ENCODE data around the gene KIAA0408. TPM values are rescaled to one million over a fixed set of nuclear protein-coding genes. Genes with fewer than 3 reads are reported as not detected.

The KIAA0408 gene
- total RNA-seq, 2 experiments from 2014 or later, result 0.44 to 0.46 TPM

DNA sequence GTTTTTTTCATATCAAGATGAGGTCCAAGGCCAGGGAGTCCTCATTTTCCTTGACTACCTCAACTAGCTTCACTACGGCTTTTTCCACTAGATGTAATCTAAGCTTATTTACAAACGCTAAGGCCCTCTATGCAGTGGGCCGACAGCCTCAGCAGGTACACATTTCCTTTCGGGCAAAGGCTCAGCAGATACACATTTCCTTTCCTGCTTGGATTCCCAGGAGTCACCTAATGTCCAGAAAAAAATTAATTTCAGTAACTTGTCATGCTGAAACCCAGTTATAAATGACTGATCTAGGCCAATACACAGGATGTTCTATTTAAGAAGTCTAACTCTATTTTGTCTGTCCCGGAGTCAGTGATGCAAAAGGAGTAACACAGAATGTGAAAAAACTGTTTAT is 7.2 kb upstream of the KIAA0408 start:
- H3K4me1 ChIP-seq (ENCODE audit: insufficient read depth, low read length, poor library complexity, severe bottlenecking), result no peaks in the 10 kb centered on the region
- intact Hi-C loops (cut with micrococcal nuclease; ENCODE audit: unreplicated experiment), result loop anchor here (5.0 kb wide), 1 partner anchor 164 kb away; no protein-coding TSS in a partner anchor
- H2AFZ ChIP-seq (ENCODE audit: low read length), result no peak overlapping the region
- TF ChIP-seq EZH2phosphoT487 (IDR thresholded peaks at IDR 0.05; ENCODE audit: borderline replicate concordance, low read depth, low read length), result no peak
- TF ChIP-seq, protein P1, sequence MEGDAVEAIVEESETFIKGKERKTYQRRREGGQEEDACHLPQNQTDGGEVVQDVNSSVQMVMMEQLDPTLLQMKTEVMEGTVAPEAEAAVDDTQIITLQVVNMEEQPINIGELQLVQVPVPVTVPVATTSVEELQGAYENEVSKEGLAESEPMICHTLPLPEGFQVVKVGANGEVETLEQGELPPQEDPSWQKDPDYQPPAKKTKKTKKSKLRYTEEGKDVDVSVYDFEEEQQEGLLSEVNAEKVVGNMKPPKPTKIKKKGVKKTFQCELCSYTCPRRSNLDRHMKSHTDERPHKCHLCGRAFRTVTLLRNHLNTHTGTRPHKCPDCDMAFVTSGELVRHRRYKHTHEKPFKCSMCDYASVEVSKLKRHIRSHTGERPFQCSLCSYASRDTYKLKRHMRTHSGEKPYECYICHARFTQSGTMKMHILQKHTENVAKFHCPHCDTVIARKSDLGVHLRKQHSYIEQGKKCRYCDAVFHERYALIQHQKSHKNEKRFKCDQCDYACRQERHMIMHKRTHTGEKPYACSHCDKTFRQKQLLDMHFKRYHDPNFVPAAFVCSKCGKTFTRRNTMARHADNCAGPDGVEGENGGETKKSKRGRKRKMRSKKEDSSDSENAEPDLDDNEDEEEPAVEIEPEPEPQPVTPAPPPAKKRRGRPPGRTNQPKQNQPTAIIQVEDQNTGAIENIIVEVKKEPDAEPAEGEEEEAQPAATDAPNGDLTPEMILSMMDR (conservative IDR thresholded peaks at IDR 0.05; ENCODE audit: low read length), result no peak
- ChIA-PET CTCF (ENCODE audit: unreplicated experiment) (no interaction called here), POLR2A (no interaction called here)
- H4K20me1 ChIP-seq (ENCODE audit: insufficient read depth, low read length), result no peaks in the 10 kb centered on the region
- no TSS peak for BruUV-seq (replicated peaks)
- no peaks in the 10 kb centered on the region for H3K79me2 ChIP-seq (ENCODE audit: insufficient read depth, low read depth, low read length)
- H3K9me3 ChIP-seq (ENCODE audit: low read length), result no peaks in the 10 kb centered on the region
- H3K4me2 ChIP-seq (ENCODE audit: low read length), result no peak overlapping the region
- no peaks in the 10 kb centered on the region for H3K36me3 ChIP-seq (ENCODE audit: insufficient read depth, low read length)
- H3K9me2 ChIP-seq (ENCODE audit: insufficient read depth, low read length), result no peaks in the 10 kb centered on the region
- no peak for DNase-seq (ENCODE audit: low spot score)
- no peak overlapping the region for H3K27ac ChIP-seq (ENCODE audit: low read depth, low read length, poor library complexity, severe bottlenecking)
- H3K4me3 ChIP-seq (ENCODE audit: low read depth, low read length, poor library complexity, severe bottlenecking), result no peak overlapping the region

DNA sequence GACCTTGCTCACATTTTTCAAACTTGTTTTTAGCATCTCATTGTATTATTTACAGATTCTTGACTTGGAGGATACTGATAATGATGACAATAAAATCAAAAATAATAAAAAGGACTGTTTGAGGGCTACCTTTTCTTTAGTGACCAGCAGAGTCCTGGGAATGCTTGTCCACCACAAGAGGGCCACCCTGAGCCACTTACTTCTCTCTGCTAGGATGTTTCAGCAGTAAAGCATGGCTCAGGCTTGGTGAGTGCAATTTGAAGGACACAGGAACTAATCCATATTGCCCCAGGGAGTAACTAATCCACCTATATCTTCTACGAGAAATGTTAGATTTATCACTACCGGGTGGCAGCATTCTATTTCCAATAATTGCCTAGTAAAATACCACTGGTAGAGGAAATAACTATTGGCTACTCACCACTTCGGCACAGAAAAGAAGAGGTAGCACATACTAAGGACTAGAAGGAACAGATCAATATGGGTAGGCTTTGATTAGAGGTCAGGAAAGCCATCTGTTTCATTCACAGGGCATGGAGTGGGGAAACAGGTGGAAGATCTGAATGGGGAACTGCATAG is 5.8 kb upstream of the KIAA0408 start:
- peak; percentile 37 for DNase-seq (ENCODE audit: low spot score)
- no peak for TF ChIP-seq EZH2phosphoT487 (IDR thresholded peaks at IDR 0.05; ENCODE audit: borderline replicate concordance, low read depth, low read length)
- TF ChIP-seq, protein P1 (conservative IDR thresholded peaks at IDR 0.05; ENCODE audit: low read length), result peak; percentile 85
- Histone ChIP-seq H3K9me3 (ENCODE audit: low read length) (no peaks in the 10 kb centered on the region), H2AFZ (ENCODE audit: low read length) (no peak overlapping the region), H3K36me3 (ENCODE audit: insufficient read depth, low read length) (no peaks in the 10 kb centered on the region), H3K4me3 (ENCODE audit: low read depth, low read length, poor library complexity, severe bottlenecking) (no peak overlapping the region), H3K27ac (ENCODE audit: low read depth, low read length, poor library complexity, severe bottlenecking) (no peak overlapping the region), H3K79me2 (ENCODE audit: insufficient read depth, low read depth, low read length) (no peaks in the 10 kb centered on the region), H4K20me1 (ENCODE audit: insufficient read depth, low read length) (no peaks in the 10 kb centered on the region), H3K4me1 (ENCODE audit: insufficient read depth, low read length, poor library complexity, severe bottlenecking) (no peaks in the 10 kb centered on the region), H3K9me2 (ENCODE audit: insufficient read depth, low read length) (no peaks in the 10 kb centered on the region), H3K4me2 (ENCODE audit: low read length) (no peak overlapping the region)
- ChIA-PET POLR2A (no interaction called here), CTCF (ENCODE audit: unreplicated experiment) (no interaction called here)
- intact Hi-C loops (cut with micrococcal nuclease; ENCODE audit: unreplicated experiment), result loop anchor here (1.0 to 5.0 kb wide), 2 partner anchors 74 to 163 kb away; no protein-coding TSS in a partner anchor
- BruUV-seq (replicated peaks), result no TSS peak

DNA sequence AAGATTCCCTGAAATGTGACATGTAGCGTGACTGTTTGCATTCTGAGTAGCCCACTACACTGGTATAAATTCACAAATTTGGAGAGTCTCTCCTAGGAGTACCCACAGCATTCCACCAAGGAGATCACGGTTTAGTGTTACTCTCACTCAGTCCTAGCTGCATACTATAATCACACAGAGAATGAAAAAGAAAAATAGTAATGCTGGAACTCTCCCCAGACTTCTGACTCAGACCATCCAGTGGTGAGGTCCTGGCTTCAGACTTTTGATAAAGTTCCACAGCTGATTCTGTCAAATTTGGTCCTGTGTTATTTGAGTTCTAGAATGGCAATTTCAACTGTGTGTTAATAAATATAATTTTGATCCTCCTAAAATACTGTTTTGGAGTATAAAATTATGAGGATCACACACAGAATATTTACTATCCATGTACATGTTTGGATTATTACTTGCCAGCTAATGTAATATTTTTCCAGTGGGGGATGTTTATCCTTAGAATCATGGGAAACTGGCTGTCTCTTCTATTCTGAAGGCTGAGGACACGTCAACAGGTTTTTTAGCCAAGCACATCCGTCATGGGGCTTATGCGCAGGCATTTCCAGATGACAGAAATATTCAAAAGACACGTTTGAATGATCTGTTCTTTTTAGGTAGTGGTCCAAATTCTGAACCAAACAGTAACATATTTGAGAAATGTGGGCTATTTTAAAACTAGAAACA is 5.1 kb upstream of the KIAA0408 start:
- H3K9me3 ChIP-seq (ENCODE audit: low read length), result no peaks in the 10 kb centered on the region
- H3K4me1 ChIP-seq (ENCODE audit: insufficient read depth, low read length, poor library complexity, severe bottlenecking), result no peaks in the 10 kb centered on the region
- H3K36me3 ChIP-seq (ENCODE audit: insufficient read depth, low read length), result no peaks in the 10 kb centered on the region
- DNase-seq (ENCODE audit: low spot score), result no peak
- ChIA-PET CTCF (ENCODE audit: unreplicated experiment) (no interaction called here), POLR2A (interaction anchor here (0.7 kb wide), 1 partner anchor 159 kb away, joined by 3 read pairs; no protein-coding TSS in a partner anchor)
- H3K4me3 ChIP-seq (ENCODE audit: low read depth, low read length, poor library complexity, severe bottlenecking), result no peak overlapping the region
- no peak overlapping the region for H3K4me2 ChIP-seq (ENCODE audit: low read length)
- no TSS peak for BruUV-seq (replicated peaks)
- intact Hi-C loops (cut with micrococcal nuclease; ENCODE audit: unreplicated experiment), result no loop called here
- no peaks in the 10 kb centered on the region for H3K9me2 ChIP-seq (ENCODE audit: insufficient read depth, low read length)
- H3K27ac ChIP-seq (ENCODE audit: low read depth, low read length, poor library complexity, severe bottlenecking), result no peak overlapping the region
- TF ChIP-seq EZH2phosphoT487 (IDR thresholded peaks at IDR 0.05; ENCODE audit: borderline replicate concordance, low read depth, low read length), result no peak
- TF ChIP-seq, protein P1 (conservative IDR thresholded peaks at IDR 0.05; ENCODE audit: low read length), result no peak
- H3K79me2 ChIP-seq (ENCODE audit: insufficient read depth, low read depth, low read length), result no peaks in the 10 kb centered on the region
- no peaks in the 10 kb centered on the region for H4K20me1 ChIP-seq (ENCODE audit: insufficient read depth, low read length)
- H2AFZ ChIP-seq (ENCODE audit: low read length), result no peak overlapping the region

Measured in OCI-LY7 (cell line).